Neuronal stem cell (in vitro differentiated cells): ENCODE measurements around the gene LIMD2.

Source experiments
- DNase-seq: peaks from one replicate; pipeline ENCODE4 v3.0.0-alpha.2; 2013; ENCODE audit warnings: low spot score
- H2AFZ ChIP-seq: one replicate; pipeline ENCODE4 v1.6.1; 2013; ENCODE audit warnings: mild to moderate bottlenecking, low read length, inconsistent platforms
- H2AK5ac ChIP-seq: 2 replicates; pipeline ENCODE4 v1.6.1; 2013; ENCODE audit warnings: low read depth, mild to moderate bottlenecking, inconsistent platforms, low read length, moderate library complexity, mixed read lengths
- H2BK120ac ChIP-seq: 2 replicates; pipeline ENCODE4 v1.6.1; 2013; ENCODE audit warnings: low read depth, mild to moderate bottlenecking, inconsistent platforms, low read length, moderate library complexity, mixed read lengths
- H2BK12ac ChIP-seq: one replicate; pipeline ENCODE4 v1.6.1; 2013; ENCODE audit warnings: low read length, inconsistent platforms
- H2BK15ac ChIP-seq: 2 replicates; pipeline ENCODE4 v1.6.1; 2013; ENCODE audit warnings: mild to moderate bottlenecking, low read length, inconsistent platforms, mixed read lengths
- H2BK5ac ChIP-seq: one replicate; pipeline ENCODE4 v1.6.1; 2013; ENCODE audit warnings: inconsistent platforms, mild to moderate bottlenecking, low read length, moderate library complexity
- H3K14ac ChIP-seq: one replicate; pipeline ENCODE4 v1.6.1; 2013; ENCODE audit warnings: low read length, inconsistent platforms
- H3K18ac ChIP-seq: 2 replicates; pipeline ENCODE4 v1.6.1; 2013; ENCODE audit warnings: low read length, inconsistent platforms
- H3K23ac ChIP-seq: 2 replicates; pipeline ENCODE4 v1.6.1; 2013; ENCODE audit warnings: low read depth, mild to moderate bottlenecking, mixed read lengths, low read length, inconsistent platforms; ENCODE audit not compliant: poor library complexity
- H3K27ac ChIP-seq: replicated peaks from 3 replicates; pipeline ENCODE4 v1.5.1; 2013; ENCODE audit warnings: low read length, inconsistent platforms
- H3K27me3 ChIP-seq, 3 experiments: 2 replicates each; pipeline ENCODE4 v1.6.1; 2013; ENCODE audit warnings: low read length in 3 of 3, mild to moderate bottlenecking in 2 of 3, inconsistent platforms in 1 of 3, low read depth in 1 of 3, mixed read lengths in 1 of 3, moderate library complexity in 1 of 3; ENCODE audit not compliant: control insufficient read depth in 3 of 3, insufficient read depth in 3 of 3
- H3K36me3 ChIP-seq, 2 donors: replicated peaks in 1 of 2; 2 replicates each; pipeline ENCODE4 v1.6.1; 2013; ENCODE audit warnings: low read length in 2 of 2; ENCODE audit not compliant: control insufficient read depth in 2 of 2, insufficient read depth in 2 of 2
- H3K4ac ChIP-seq: 2 replicates; pipeline ENCODE4 v1.6.1; 2013; ENCODE audit warnings: inconsistent platforms, mild to moderate bottlenecking, low read length, moderate library complexity
- H3K4me1 ChIP-seq, 2 donors: 1 replicate in 1 of 2; 2 replicates in 1 of 2; pipeline ENCODE4 v1.6.1; 2013; ENCODE audit warnings: low read length in 2 of 2, low read depth in 1 of 2; ENCODE audit not compliant: control insufficient read depth in 2 of 2, insufficient read depth in 1 of 2
- H3K4me2 ChIP-seq: one replicate; pipeline ENCODE4 v1.6.1; 2013; ENCODE audit warnings: mild to moderate bottlenecking, low read length, inconsistent platforms; ENCODE audit not compliant: insufficient read depth, poor library complexity, severe bottlenecking
- H3K4me3 ChIP-seq, 2 donors: 2 replicates each; pipeline ENCODE4 v1.5.1; 2013; ENCODE audit warnings: low read length in 2 of 2, mild to moderate bottlenecking in 2 of 2, inconsistent platforms in 1 of 2, moderate library complexity in 1 of 2
- H3K79me1 ChIP-seq: one replicate; pipeline ENCODE4 v1.6.1; 2013; ENCODE audit warnings: low read depth, mild to moderate bottlenecking, inconsistent platforms, low read length, moderate library complexity
- H3K9ac ChIP-seq: one replicate; pipeline ENCODE4 v1.6.1; 2013; ENCODE audit warnings: mild to moderate bottlenecking, low read depth, low read length, inconsistent platforms; ENCODE audit not compliant: poor library complexity
- H3K9me3 ChIP-seq, 2 donors: replicated peaks in 1 of 2; 2 replicates each; pipeline versions ENCODE3 to v1.6.1; 2013; ENCODE audit warnings: low read length in 2 of 2, mild to moderate bottlenecking in 2 of 2, inconsistent platforms in 1 of 2, low read depth in 1 of 2, mixed read lengths in 1 of 2, moderate library complexity in 1 of 2; ENCODE audit not compliant: control insufficient read depth in 2 of 2, insufficient read depth in 1 of 2
- H4K8ac ChIP-seq: one replicate; pipeline ENCODE4 v1.6.1; 2013; ENCODE audit warnings: low read depth, mild to moderate bottlenecking, inconsistent platforms, low read length, moderate library complexity
- H4K91ac ChIP-seq: one replicate; pipeline ENCODE4 v1.6.1; 2013; ENCODE audit warnings: low read length, low read depth, mild to moderate bottlenecking, inconsistent platforms; ENCODE audit not compliant: poor library complexity
- WGBS, 2 donors: extraction: QIAGEN DNeasy Blood & Tissue Kit; methylation state at CpG; one replicate each; pipeline ENCODE4 v1.1.7; 2013; ENCODE audit warnings: missing lambda C conversion rate in 2 of 2, mixed read lengths in 1 of 2; ENCODE audit not compliant: insufficient read length in 2 of 2, insufficient replicate concordance in 1 of 2; ENCODE audit errors: extremely low coverage in 2 of 2; 5-methylcytosine and 5-hydroxymethylcytosine counted together

The LIMD2 gene

GRCh38 chr17:63665527-63666214 lies 34.3 kb downstream of the LIMD2 start:
- no peak overlapping the region for H3K23ac ChIP-seq
- no peak overlapping the region for H3K14ac ChIP-seq
- H3K27ac ChIP-seq: no peak overlapping the region
- H3K9ac ChIP-seq: no peak overlapping the region
- no peak overlapping the region for H3K4ac ChIP-seq
- no peaks in the 10 kb centered on the region for H3K4me1 ChIP-seq
- DNase-seq: no peak
- no peak overlapping the region for H2AK5ac ChIP-seq
- H2BK12ac ChIP-seq: no peak overlapping the region
- H3K4me3 ChIP-seq: no peak overlapping the region
- no peaks in the 10 kb centered on the region for H3K27me3 ChIP-seq
- H2BK5ac ChIP-seq: no peak overlapping the region
- no peaks in the 10 kb centered on the region for H3K9me3 ChIP-seq
- H3K4me2 ChIP-seq: no peak overlapping the region
- no peak overlapping the region for H2BK15ac ChIP-seq
- WGBS, 2 donors: no CpG with 5 or more reads among the region's 5 CpGs
- no peak overlapping the region for H2AFZ ChIP-seq
- no peak overlapping the region for H2BK120ac ChIP-seq
- H4K91ac ChIP-seq: no peak overlapping the region
- no peaks in the 10 kb centered on the region for H3K79me1 ChIP-seq
- no peak overlapping the region for H3K18ac ChIP-seq
- peaks cover 6 to 80% of the 10 kb centered on the region in 2 donors for H3K36me3 ChIP-seq
- H4K8ac ChIP-seq: no peak overlapping the region

GRCh38 chr17:63659850-63660249 lies 40.1 kb downstream of the LIMD2 start:
- no peak overlapping the region for H3K14ac ChIP-seq
- H3K27me3 ChIP-seq: no peaks in the 10 kb centered on the region
- H3K4ac ChIP-seq: no peak overlapping the region
- no peak overlapping the region for H4K91ac ChIP-seq
- no peak overlapping the region for H2BK120ac ChIP-seq
- peaks cover 4 to 66% of the 10 kb centered on the region in 2 donors for H3K36me3 ChIP-seq
- H2BK15ac ChIP-seq: no peak overlapping the region
- no peak overlapping the region for H3K4me3 ChIP-seq
- no peak overlapping the region for H2AK5ac ChIP-seq
- H2BK12ac ChIP-seq: no peak overlapping the region
- no peaks in the 10 kb centered on the region for H3K79me1 ChIP-seq
- no peak overlapping the region for H2AFZ ChIP-seq
- no peak for DNase-seq
- H3K18ac ChIP-seq: no peak overlapping the region
- no peak overlapping the region for H3K27ac ChIP-seq
- no peak overlapping the region for H3K4me2 ChIP-seq
- no peak overlapping the region for H4K8ac ChIP-seq
- no peaks in the 10 kb centered on the region for H3K9me3 ChIP-seq
- H3K9ac ChIP-seq: no peak overlapping the region
- H3K4me1 ChIP-seq: peaks cover 0 to 3% of the 10 kb centered on the region in 2 donors
- no CpG with 5 or more reads among the region's 3 CpGs for WGBS, 2 donors
- H2BK5ac ChIP-seq: no peak overlapping the region
- no peak overlapping the region for H3K23ac ChIP-seq

GRCh38 chr17:63658366-63658765 lies 41.6 kb downstream of the LIMD2 start:
- Histone ChIP-seq H3K36me3 (peaks cover 4 to 72% of the 10 kb centered on the region in 2 donors), H3K4me2 (no peak overlapping the region), H2AFZ (no peak overlapping the region), H3K9me3 (no peaks in the 10 kb centered on the region), H2BK120ac (no peak overlapping the region), H3K9ac (no peak overlapping the region), H4K91ac (no peak overlapping the region), H3K27ac (no peak overlapping the region), H3K79me1 (no peaks in the 10 kb centered on the region), H2BK15ac (no peak overlapping the region), H2AK5ac (no peak overlapping the region), H3K4me3 (no peak overlapping the region), H2BK5ac (no peak overlapping the region), H3K27me3 (no peaks in the 10 kb centered on the region), H3K14ac (no peak overlapping the region), H3K23ac (no peak overlapping the region), H3K4ac (no peak overlapping the region), H3K18ac (no peak overlapping the region), H2BK12ac (no peak overlapping the region), H4K8ac (no peak overlapping the region), H3K4me1 (peaks cover 0 to 3% of the 10 kb centered on the region in 2 donors)
- WGBS, 2 donors: no CpG with 5 or more reads among the region's 1 CpG
- DNase-seq: no peak

- Histone ChIP-seq H2AK5ac (no peak overlapping the region), H2AFZ (no peak overlapping the region), H4K91ac (no peak overlapping the region), H3K27me3 (no peaks in the 10 kb centered on the region), H2BK15ac (no peak overlapping the region), H2BK120ac (no peak overlapping the region), H3K4me1 (peaks cover 0 to 3% of the 10 kb centered on the region in 2 donors), H3K14ac (no peak overlapping the region), H3K9ac (no peak overlapping the region), H3K4me2 (no peak overlapping the region), H3K4me3 (no peak overlapping the region), H2BK5ac (no peak overlapping the region), H3K79me1 (no peaks in the 10 kb centered on the region), H3K27ac (no peak overlapping the region), H3K4ac (no peak overlapping the region), H3K18ac (no peak overlapping the region), H3K36me3 (peaks cover 6 to 72% of the 10 kb centered on the region in 2 donors), H4K8ac (no peak overlapping the region), H3K23ac (no peak overlapping the region), H2BK12ac (no peak overlapping the region), H3K9me3 (no peaks in the 10 kb centered on the region)
- no CpG with 5 or more reads among the region's 3 CpGs for WGBS, 2 donors
- no peak for DNase-seq
Measured at GRCh38 chr17:63657786-63658185, 42.1 kb downstream of the LIMD2 start.
